ENCODE results near the gene DUSP22.
"Not testable (repeated sequence)": the region's sequence is repeated elsewhere in the genome, so short reads cannot be mapped to it uniquely, and the experiment has no call there.

The DUSP22 gene

DNA sequence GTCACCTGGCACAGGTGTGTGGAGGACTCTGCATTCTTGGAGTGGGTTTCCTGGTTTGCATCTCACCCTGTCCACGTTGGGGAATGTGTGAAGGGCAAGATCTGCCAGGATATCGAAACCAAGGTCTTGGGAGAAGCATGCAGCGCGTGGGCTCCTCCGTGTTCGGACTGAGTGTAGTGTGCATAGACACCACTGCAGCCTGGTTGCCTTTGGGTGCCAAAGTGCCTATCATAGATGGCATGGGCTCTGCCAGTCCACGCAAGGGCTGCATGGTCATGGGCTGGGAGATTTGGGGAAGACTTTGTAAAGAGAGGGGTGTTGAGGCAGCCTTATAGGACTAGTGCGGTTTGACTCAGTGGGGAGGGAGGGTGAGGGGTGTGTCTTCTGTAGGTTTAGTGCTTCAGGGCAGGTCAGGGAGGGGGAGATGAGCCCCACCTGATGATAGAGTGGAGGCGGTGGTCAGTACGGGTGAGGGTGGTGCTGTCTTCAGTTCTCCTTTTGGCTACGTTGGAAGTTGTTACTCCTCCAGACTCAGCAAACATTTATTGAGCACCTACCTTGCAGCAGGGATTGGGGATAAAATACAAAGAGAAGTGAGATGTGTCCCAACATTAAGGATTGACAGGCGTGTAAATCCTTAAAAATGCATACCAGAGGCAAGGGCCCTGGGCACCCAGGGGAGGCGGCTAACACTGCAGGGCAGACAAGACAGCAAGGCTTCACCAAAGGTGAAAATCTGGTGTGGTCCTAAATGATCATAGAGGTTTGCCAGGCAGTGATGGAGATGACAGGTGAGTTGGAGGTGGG lies 28.3 kb downstream of the DUSP22 start:
- Mint-ChIP-seq H3K9me3 (no peaks in the 10 kb centered on the region), H3K4me1 (peaks cover 13% of the 10 kb centered on the region), H3K27ac (no peak overlapping the region), H3K4me3 (no peak overlapping the region), H3K36me3 (no peaks in the 10 kb centered on the region)
- no peak for DNase-seq (ENCODE audit: low spot score in 2 of 2)
- ATAC-seq = no peak

- no peaks in the 10 kb centered on the region for H3K36me3 Mint-ChIP-seq
- no peak overlapping the region for H3K4me3 Mint-ChIP-seq
- ATAC-seq = no peak
- peaks cover 12% of the 10 kb centered on the region for H3K4me1 Mint-ChIP-seq
- no peak for DNase-seq (ENCODE audit: low spot score in 2 of 2)
- no peaks in the 10 kb centered on the region for H3K9me3 Mint-ChIP-seq
- no peak overlapping the region for H3K27ac Mint-ChIP-seq
Measured at GRCh38 chr6:321158-321438, 28.8 kb downstream of the DUSP22 start.

- H3K9me3 Mint-ChIP-seq = no peaks in the 10 kb centered on the region
- ATAC-seq (no peak), DNase-seq (ENCODE audit: low spot score in 2 of 2) (no peak)
- H3K36me3 Mint-ChIP-seq = no peaks in the 10 kb centered on the region
- H3K4me1 Mint-ChIP-seq = peaks cover 16% of the 10 kb centered on the region
- no peak overlapping the region for H3K4me3 Mint-ChIP-seq
- no peak overlapping the region for H3K27ac Mint-ChIP-seq
Measured at GRCh38 chr6:321536-322258, 29.4 kb downstream of the DUSP22 start.

GRCh38 chr6:322259-322930 lies 30.1 kb downstream of the DUSP22 start:
- H3K27ac Mint-ChIP-seq = no peak overlapping the region

GRCh38 chr6:322940-323729 lies 30.8 kb downstream of the DUSP22 start:
- H3K27ac Mint-ChIP-seq = no peak overlapping the region
- no peak overlapping the region for H3K4me3 Mint-ChIP-seq
- ATAC-seq (no peak), DNase-seq (ENCODE audit: low spot score in 2 of 2) (no peak)
- H3K36me3 Mint-ChIP-seq = peaks cover 9% of the 10 kb centered on the region
- H3K9me3 Mint-ChIP-seq = no peaks in the 10 kb centered on the region
- H3K4me1 Mint-ChIP-seq = peaks cover 6% of the 10 kb centered on the region

More at GRCh38 chr6:322259-322930, 30.1 kb downstream of the DUSP22 start:
- H3K4me1 Mint-ChIP-seq = peaks cover 9% of the 10 kb centered on the region
- ATAC-seq = no peak
- no peak for DNase-seq (ENCODE audit: low spot score in 2 of 2)
- H3K4me3 Mint-ChIP-seq = no peak overlapping the region
- H3K36me3 Mint-ChIP-seq = peaks cover 3% of the 10 kb centered on the region
- H3K9me3 Mint-ChIP-seq = no peaks in the 10 kb centered on the region

- no peak for ATAC-seq
- H3K27ac Mint-ChIP-seq = no peak overlapping the region
- peaks cover 6% of the 10 kb centered on the region for H3K4me1 Mint-ChIP-seq
- no peaks in the 10 kb centered on the region for H3K9me3 Mint-ChIP-seq
- H3K4me3 Mint-ChIP-seq = no peak overlapping the region
- H3K36me3 Mint-ChIP-seq = peaks cover 9% of the 10 kb centered on the region
- DNase-seq (ENCODE audit: low spot score in 2 of 2) = no peak
Measured at GRCh38 chr6:323730-324088, 31.4 kb downstream of the DUSP22 start.

DNA sequence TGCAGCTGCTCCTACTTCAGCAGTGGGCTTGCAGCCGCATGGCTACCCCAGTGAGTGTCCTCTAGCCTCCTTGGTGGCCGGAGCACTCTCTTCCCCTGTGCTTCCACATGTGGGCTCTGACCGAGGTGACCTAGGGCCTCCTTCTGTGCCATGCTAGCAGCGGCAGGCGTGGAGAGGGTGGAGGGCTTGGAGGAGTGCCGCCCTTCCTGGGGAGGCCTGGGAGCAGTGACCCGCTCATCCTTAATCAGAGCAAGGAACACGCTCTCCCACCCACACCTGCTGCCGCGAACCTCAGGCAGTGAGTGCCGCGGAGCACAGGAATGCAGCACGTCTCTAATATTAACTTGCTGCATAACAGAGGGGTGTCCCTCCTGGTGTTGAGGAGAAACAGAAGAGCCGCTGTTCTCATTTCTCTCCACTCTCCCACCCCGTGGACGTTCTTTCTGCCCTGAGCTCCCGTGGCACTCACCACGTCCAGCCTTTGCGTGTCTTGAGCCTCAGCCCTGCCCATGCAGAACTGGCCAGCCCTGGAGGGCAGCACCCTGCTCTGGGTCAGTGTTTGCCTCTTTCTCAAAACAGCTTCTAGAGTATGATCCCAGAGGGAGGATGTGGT lies 31.9 kb downstream of the DUSP22 start:
- no peak overlapping the region for H3K27ac Mint-ChIP-seq
- H3K9me3 Mint-ChIP-seq = no peaks in the 10 kb centered on the region
- H3K36me3 Mint-ChIP-seq = peaks cover 9% of the 10 kb centered on the region
- no peak overlapping the region for H3K4me3 Mint-ChIP-seq
- no peak for ATAC-seq
- peaks cover 6% of the 10 kb centered on the region for H3K4me1 Mint-ChIP-seq
- DNase-seq (ENCODE audit: low spot score in 2 of 2) = no peak

- H3K9me3 Mint-ChIP-seq = no peaks in the 10 kb centered on the region
- peaks cover 6% of the 10 kb centered on the region for H3K4me1 Mint-ChIP-seq
- H3K27ac Mint-ChIP-seq = no peak overlapping the region
- DNase-seq (ENCODE audit: low spot score in 2 of 2) = no peak
- no peak overlapping the region for H3K4me3 Mint-ChIP-seq
- peaks cover 9% of the 10 kb centered on the region for H3K36me3 Mint-ChIP-seq
- ATAC-seq = no peak
Measured at GRCh38 chr6:324729-325125, 32.4 kb downstream of the DUSP22 start.

- H3K27ac Mint-ChIP-seq; H3K9me3 Mint-ChIP-seq; ATAC-seq; H3K4me1 Mint-ChIP-seq; H3K36me3 Mint-ChIP-seq; DNase-seq (ENCODE audit: low spot score in 2 of 2); H3K4me3 Mint-ChIP-seq: not testable (repeated sequence)
Measured at GRCh38 chr6:325161-325860, 33.0 kb downstream of the DUSP22 start.

DNA sequence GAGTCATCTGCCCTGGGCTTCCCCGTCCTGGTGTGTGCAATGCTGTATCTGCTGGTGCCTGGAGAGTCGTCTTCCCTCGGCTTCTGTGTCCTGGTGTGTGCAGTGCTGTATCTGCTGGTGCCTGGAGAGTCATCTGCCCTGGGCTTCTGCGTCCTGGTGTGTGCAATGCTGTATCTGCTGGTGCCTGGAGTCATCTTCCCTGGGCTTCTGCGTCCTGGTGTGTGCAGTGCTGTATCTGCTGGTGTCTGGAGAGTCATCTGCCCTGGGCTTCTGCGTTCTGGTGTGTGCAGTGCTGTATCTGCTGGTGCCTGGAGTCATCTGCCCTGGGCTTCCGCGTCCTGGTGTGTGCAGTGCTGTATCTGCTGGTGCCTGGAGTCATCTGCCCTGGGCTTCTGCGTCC lies 33.8 kb downstream of the DUSP22 start:
- DNase-seq (ENCODE audit: low spot score in 2 of 2); H3K4me1 Mint-ChIP-seq; H3K9me3 Mint-ChIP-seq; ATAC-seq; H3K4me3 Mint-ChIP-seq; H3K36me3 Mint-ChIP-seq; H3K27ac Mint-ChIP-seq: not testable (repeated sequence)

DNA sequence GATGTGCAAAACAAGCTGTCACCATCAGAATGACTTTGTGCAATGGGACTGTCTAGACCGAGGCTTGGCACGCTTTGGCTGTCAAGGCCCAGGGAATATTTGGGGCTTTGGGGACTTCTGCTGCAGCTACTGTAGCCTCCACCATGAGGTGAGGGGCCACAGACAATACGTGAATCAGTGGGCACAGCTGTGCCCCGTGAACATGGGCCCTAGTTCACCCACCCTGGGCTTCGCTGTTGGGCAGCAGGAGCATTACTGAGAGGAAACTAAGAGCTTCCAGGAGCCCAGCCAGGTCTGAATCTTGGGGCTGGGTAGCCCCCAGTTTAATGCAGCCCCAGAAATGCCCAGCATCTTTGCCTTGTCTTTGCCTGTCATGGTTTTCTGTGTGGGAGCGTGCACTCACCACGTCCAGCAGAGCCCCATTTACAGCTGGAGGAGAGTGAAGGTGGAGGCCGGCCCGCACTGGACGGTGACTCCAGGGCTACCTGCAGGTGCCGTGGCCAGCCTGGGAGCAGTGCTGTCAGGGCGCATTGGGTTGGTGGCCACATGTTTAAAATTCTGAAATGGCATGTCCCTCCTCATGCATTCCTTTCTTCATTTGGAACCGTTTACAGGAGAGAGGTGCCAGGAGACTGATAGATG lies 34.7 kb downstream of the DUSP22 start:
- DNase-seq (ENCODE audit: low spot score in 2 of 2) (no peak), ATAC-seq (no peak)
- Mint-ChIP-seq H3K4me3 (no peak overlapping the region), H3K9me3 (no peaks in the 10 kb centered on the region), H3K27ac (peak overlapping the region; percentile 68), H3K4me1 (peaks cover 6% of the 10 kb centered on the region), H3K36me3 (peaks cover 9% of the 10 kb centered on the region)

DNA sequence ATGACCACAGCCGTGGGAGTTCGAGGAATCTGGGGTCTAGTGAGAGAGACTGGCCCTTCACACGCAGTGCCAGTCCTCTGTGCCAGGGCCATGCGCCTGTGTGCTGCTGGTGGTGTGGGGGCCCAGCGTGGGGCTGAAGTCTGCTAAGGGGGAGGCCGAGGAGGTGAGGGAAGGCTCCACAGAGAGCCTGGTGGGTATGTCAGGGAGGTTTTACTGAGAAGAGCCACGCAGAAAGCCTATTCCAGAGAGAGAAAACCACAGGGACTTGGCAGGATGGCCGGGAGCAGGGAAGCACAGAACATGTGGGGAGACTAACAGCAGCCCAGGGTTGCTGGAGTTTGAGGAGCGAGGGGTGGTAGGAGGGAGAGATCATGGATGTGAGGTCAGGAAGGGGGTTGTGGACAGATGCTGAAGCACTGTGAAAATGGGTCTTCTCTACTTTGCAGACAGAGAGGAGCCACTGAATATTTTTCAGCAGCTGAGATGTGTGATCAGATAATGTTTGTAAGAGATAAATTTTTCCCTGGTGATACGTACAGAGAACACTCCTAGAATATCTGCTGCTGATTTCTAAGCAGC lies 35.3 kb downstream of the DUSP22 start:
- H3K4me1 Mint-ChIP-seq = peaks cover 6% of the 10 kb centered on the region
- H3K27ac Mint-ChIP-seq = peak overlapping the region; percentile 68
- DNase-seq (ENCODE audit: low spot score in 2 of 2) (no peak), ATAC-seq (no peak)
- H3K4me3 Mint-ChIP-seq = no peak overlapping the region
- H3K36me3 Mint-ChIP-seq = peaks cover 9% of the 10 kb centered on the region
- no peaks in the 10 kb centered on the region for H3K9me3 Mint-ChIP-seq

- Mint-ChIP-seq H3K4me1 (peaks cover 6% of the 10 kb centered on the region), H3K36me3 (peaks cover 9% of the 10 kb centered on the region), H3K9me3 (no peaks in the 10 kb centered on the region), H3K4me3 (no peak overlapping the region), H3K27ac (peak overlapping the region; percentile 68)
- ATAC-seq (peak; percentile 88), DNase-seq (ENCODE audit: low spot score in 2 of 2) (peak in 1 of 2 donors; percentile 72)
Measured at GRCh38 chr6:328136-328670, 35.9 kb downstream of the DUSP22 start.

DNA sequence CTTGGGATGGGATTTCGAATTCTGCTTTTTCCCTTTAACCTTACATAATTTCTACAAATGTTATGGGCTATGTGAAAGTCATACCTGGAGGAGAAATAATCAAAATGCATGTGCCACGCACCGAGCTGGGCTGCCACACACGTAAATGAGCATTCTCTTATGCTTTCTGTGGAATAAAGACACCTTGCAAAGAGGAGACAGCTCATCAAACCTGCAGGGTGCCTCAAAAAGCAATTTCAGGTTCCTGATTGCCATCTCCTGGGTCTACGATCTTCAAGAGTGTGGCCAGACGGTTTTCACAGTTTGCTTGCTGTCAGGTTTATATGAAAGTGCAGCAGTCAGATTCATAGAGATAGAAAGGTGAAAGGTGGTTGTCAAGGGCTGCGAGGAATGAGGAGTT lies 36.6 kb downstream of the DUSP22 start:
- no peaks in the 10 kb centered on the region for H3K9me3 Mint-ChIP-seq
- DNase-seq (ENCODE audit: low spot score in 2 of 2) = no peak
- no peak overlapping the region for H3K4me3 Mint-ChIP-seq
- ATAC-seq = no peak
- peaks cover 9% of the 10 kb centered on the region for H3K36me3 Mint-ChIP-seq
- peaks cover 6% of the 10 kb centered on the region for H3K4me1 Mint-ChIP-seq
- no peak overlapping the region for H3K27ac Mint-ChIP-seq

Data from stimulated activated effector memory CD8-positive, alpha-beta T cell treated with anti-CD3 and anti-CD28 coated beads, Interleukin-12 subunit alpha, Interleukin-12 subunit beta, amount 100 ng/mL, for 72 hours (primary cell).